GM12878 (cell line): Measurements from ENCODE around the gene SFXN5. TPM values are rescaled to one million over a fixed set of nuclear protein-coding genes. Genes with fewer than 3 reads are reported as not detected.

Source experiments
- ATF7 ChIP-seq: fragments of 450-650 bp; IDR thresholded peaks from 2 replicates; pipeline ENCODE4 v1.6.1; 2016; ENCODE audit warnings: low read depth, mild to moderate bottlenecking
- BCL11A ChIP-seq: IDR thresholded peaks from 2 replicates; pipeline ENCODE4 v1.6.1; 2011; ENCODE audit warnings: low read depth, low read length
- ETV6 ChIP-seq, 2 experiments: fragments of 450-650 bp in 1 of 2; IDR thresholded peaks in 1 of 2; conservative IDR thresholded peaks in 1 of 2; 2 replicates each; pipeline ENCODE4 v1.6.1; 2014; ENCODE audit warnings: antibody characterized with exemption in 1 of 2, borderline replicate concordance in 1 of 2, low read depth in 1 of 2, mild to moderate bottlenecking in 1 of 2, moderate library complexity in 1 of 2
- NRF1 ChIP-seq: conservative IDR thresholded peaks from 2 replicates; pipeline ENCODE4 v1.6.1; 2011; ENCODE audit warnings: mild to moderate bottlenecking, low read depth, low read length, improper control_type of control experiment
- POLR2AphosphoS5 ChIP-seq: IDR thresholded peaks from 2 replicates; pipeline ENCODE4 v1.6.1; 2011; ENCODE audit warnings: mild to moderate bottlenecking, low read length, inconsistent platforms
- RB1 ChIP-seq: fragments of 450-650 bp; formaldehyde crosslinking; IDR thresholded peaks from 2 replicates; pipeline ENCODE4 v1.6.1; 2017; ENCODE audit warnings: mild to moderate bottlenecking, borderline replicate concordance
- RBBP5 ChIP-seq: fragments of 200-600 bp; sonication (generic); conservative IDR thresholded peaks from 2 replicates; pipeline ENCODE4 v1.6.1; 2016
- RELA ChIP-seq: fragments of 450-650 bp; IDR thresholded peaks from 2 replicates; pipeline ENCODE4 v1.8.0; 2014; ENCODE audit warnings: borderline replicate concordance; ENCODE audit not compliant: partially characterized antibody
- ZNF274 ChIP-seq: IDR thresholded peaks from one replicate; pipeline ENCODE4 v1.8.0; 2011; ENCODE audit not compliant: insufficient read length, insufficient read depth
- ZSCAN29 ChIP-seq: fragments of 450-650 bp; IDR thresholded peaks from 2 replicates; pipeline ENCODE4 v1.6.1; 2017; ENCODE audit warnings: mild to moderate bottlenecking, moderate library complexity
- ZZZ3 ChIP-seq: IDR thresholded peaks from 2 replicates; pipeline ENCODE4 v1.6.1; 2011; ENCODE audit warnings: low read depth; ENCODE audit not compliant: control insufficient read depth, insufficient read length
- polyA plus RNA-seq, 11 experiments: library from polyadenylated mRNA; depleted of rRNA in 4 of 11; unstranded in 6 of 11; stranded (reverse) in 5 of 11; fragments of >200 nt; fragmentation: Nextera tagmentation in 4 of 11; fragmentation: Illumina TruSeq in 1 of 11; extraction: Ambion mirVana in 4 of 11; extraction: Trizol in 1 of 11; gene quantifications; 1 replicate in 1 of 11; 2 replicates in 10 of 11; pipeline versions ENCODE4 v1.2.1 to v1.2.3, GENCODE V29; 2011 to 2016; ENCODE audit warnings: inconsistent platforms in 2 of 11, missing spikeins in 2 of 11, low read depth in 1 of 11
- total RNA-seq, 4 experiments: library from RNA; depleted of rRNA in 3 of 4; stranded (reverse); fragments of >200 nt in 3 of 4; fragmentation: Illumina TruSeq in 1 of 4; extraction: Trizol in 1 of 4; gene quantifications; 2 replicates each; pipeline versions ENCODE4 v1.2.1 to v1.2.3, GENCODE V29; 2013 to 2021
- TF ChIP-seq, protein P1 (sequence below): fragments of 450-650 bp; IDR thresholded peaks from 2 replicates; pipeline ENCODE4 v1.6.1; 2017; ENCODE audit warnings: mild to moderate bottlenecking, moderate library complexity
- TF ChIP-seq, protein P2 (sequence below): IDR thresholded peaks from 2 replicates; pipeline ENCODE4 v1.6.1; 2011; ENCODE audit warnings: low read depth, low read length, improper control_type of control experiment, borderline replicate concordance

SFXN5 gene
- total and polyA plus RNA-seq, 10 of the 15 experiments (the other 5 are each of a cell fraction or from before 2014, with no cell fraction given), result 3.3 to 15.9 (median 11.2) TPM

DNA sequence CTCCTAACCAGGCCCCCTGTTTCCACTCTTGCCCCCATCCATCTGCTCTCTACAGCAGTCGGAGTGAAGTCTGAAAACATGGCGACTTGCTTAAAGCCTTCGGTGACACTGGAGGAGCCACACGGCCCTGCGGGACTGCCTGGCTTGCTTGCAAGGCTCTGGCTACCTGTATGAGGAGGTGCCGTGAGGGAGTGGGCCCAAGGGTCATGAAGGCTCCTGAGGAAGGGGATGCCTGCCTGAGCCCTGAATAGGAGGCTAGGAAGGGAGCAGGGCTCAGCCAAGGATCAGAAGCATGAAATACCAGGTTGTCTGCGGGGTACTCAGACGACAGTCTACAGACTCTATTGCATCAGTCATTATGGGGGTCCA, 78.8 kb downstream of the SFXN5 start (continued):
- TF ChIP-seq, protein P1, sequence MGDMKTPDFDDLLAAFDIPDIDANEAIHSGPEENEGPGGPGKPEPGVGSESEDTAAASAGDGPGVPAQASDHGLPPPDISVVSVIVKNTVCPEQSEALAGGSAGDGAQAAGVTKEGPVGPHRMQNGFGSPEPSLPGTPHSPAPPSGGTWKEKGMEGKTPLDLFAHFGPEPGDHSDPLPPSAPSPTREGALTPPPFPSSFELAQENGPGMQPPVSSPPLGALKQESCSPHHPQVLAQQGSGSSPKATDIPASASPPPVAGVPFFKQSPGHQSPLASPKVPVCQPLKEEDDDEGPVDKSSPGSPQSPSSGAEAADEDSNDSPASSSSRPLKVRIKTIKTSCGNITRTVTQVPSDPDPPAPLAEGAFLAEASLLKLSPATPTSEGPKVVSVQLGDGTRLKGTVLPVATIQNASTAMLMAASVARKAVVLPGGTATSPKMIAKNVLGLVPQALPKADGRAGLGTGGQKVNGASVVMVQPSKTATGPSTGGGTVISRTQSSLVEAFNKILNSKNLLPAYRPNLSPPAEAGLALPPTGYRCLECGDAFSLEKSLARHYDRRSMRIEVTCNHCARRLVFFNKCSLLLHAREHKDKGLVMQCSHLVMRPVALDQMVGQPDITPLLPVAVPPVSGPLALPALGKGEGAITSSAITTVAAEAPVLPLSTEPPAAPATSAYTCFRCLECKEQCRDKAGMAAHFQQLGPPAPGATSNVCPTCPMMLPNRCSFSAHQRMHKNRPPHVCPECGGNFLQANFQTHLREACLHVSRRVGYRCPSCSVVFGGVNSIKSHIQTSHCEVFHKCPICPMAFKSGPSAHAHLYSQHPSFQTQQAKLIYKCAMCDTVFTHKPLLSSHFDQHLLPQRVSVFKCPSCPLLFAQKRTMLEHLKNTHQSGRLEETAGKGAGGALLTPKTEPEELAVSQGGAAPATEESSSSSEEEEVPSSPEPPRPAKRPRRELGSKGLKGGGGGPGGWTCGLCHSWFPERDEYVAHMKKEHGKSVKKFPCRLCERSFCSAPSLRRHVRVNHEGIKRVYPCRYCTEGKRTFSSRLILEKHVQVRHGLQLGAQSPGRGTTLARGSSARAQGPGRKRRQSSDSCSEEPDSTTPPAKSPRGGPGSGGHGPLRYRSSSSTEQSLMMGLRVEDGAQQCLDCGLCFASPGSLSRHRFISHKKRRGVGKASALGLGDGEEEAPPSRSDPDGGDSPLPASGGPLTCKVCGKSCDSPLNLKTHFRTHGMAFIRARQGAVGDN, result no peak
- TF ChIP-seq RB1 (no peak), ZNF274 (no peak), ATF7 (no peak), BCL11A (no peak), POLR2AphosphoS5 (no peak), NRF1 (no peak), RBBP5 (no peak), ZSCAN29 (no peak), RELA (no peak), ZZZ3 (no peak), ETV6 (conservative IDR thresholded peaks at IDR 0.05 in 1 of 2, IDR thresholded peaks at IDR 0.05 in 1 of 2; ENCODE audit: borderline replicate concordance in 1 of 2, low read depth in 1 of 2) (no peak)
- TF ChIP-seq, protein P2, sequence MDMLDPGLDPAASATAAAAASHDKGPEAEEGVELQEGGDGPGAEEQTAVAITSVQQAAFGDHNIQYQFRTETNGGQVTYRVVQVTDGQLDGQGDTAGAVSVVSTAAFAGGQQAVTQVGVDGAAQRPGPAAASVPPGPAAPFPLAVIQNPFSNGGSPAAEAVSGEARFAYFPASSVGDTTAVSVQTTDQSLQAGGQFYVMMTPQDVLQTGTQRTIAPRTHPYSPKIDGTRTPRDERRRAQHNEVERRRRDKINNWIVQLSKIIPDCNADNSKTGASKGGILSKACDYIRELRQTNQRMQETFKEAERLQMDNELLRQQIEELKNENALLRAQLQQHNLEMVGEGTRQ, result no peak
